Measurements from ENCODE around the gene MYO1H.
"Not testable (repeated sequence)": the region's sequence is repeated elsewhere in the genome, so short reads cannot be mapped to it uniquely, and the experiment has no call there.

Gene MYO1H

DNA sequence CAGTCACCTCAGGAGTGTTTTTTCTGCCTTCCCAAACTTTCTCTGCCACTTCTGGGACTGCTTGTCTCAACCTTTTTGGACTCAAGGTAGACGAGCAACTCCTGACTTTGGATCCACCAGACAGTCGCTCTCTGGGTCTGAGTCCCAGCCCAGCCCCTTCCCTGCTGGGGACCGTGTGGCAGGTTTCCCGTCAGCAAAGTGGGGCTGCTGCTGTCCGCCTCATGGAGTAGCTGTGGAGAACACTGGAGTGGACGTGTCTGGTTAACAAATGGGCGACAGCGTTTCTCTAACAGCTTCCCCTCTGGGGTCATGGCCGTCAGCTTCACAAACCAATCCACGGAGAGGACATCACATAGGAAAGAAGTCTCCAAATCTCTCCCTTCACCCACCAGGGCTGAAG lies 74.6 kb downstream of the MYO1H start:
- DNase-seq: no peak

GRCh38 chr12:109423392-109423791 lies 75.7 kb downstream of the MYO1H start:
- no peak for DNase-seq

- peak; percentile 66 to 67 for DNase-seq
Observed at GRCh38 chr12:109428037-109428629, 80.4 kb downstream of the MYO1H start.

- not testable (repeated sequence) for DNase-seq
Observed at GRCh38 chr12:109428804-109429203, 81.1 kb downstream of the MYO1H start.

- DNase-seq: no peak
Observed at GRCh38 chr12:109430244-109430643, 82.5 kb downstream of the MYO1H start.

GRCh38 chr12:109432431-109432830 lies 84.7 kb downstream of the MYO1H start:
- DNase-seq: no peak

- peak in 1 of 2 donors; percentile 46 for DNase-seq
Observed at GRCh38 chr12:109432842-109433304, 85.2 kb downstream of the MYO1H start.

GRCh38 chr12:109433618-109434017 lies 85.9 kb downstream of the MYO1H start:
- DNase-seq: no peak

DNA sequence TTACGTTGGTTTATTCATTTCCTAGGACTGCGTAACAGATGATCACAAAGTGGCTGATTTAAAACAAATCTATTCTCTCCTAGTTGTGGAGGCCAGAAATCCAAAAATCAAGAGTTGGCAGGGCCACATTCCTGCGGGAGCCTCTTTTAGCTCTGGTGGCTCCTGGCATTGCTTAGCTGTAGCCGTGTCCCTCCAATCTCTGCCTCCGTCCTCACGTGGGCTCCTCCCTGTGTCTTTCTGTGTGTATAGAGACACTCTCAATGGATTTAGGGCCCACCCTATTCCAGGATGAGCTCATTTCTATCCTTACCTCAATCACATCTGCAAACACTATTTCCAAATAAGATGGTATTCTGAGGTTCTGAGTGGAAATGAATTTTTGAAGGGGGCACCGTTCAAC lies 86.9 kb downstream of the MYO1H start:
- DNase-seq: no peak

DNA sequence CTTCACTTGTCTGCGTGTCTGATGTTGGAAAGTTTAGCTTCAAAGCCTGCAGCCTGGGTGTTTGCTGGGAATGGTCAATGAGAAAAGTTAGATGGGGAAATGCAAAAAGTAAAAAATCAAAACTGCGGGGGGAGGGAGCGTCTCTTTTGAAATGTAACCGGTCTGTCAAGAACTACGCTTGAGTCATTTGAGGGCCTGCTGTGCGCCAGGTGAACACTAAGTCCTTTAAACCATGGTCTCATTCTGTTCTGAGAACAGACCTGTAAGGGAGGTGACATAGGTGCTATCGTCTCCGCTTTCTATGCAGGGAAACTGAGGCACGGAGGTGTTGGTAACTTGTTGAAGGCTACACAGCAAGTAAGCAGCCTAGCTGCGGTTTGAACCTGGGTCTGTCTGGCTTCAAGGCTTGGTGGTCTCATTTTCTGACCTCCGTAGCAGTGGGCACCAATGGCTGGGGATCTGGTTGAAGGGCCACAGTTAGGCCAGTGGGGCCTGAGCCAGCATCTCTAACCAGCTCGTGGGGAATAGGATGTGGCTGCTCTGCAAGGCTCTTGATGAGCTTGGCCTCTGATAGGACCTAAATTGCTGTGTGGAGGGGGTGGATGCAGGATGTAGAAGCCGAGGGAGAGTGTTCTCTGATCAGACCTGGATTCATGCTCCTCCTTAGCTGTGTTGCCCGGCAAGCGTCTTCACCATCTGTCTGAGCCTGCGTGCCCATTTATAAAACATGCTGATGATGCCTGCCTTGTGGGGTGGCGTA lies 87.9 kb downstream of the MYO1H start:
- no peak for DNase-seq

DNA sequence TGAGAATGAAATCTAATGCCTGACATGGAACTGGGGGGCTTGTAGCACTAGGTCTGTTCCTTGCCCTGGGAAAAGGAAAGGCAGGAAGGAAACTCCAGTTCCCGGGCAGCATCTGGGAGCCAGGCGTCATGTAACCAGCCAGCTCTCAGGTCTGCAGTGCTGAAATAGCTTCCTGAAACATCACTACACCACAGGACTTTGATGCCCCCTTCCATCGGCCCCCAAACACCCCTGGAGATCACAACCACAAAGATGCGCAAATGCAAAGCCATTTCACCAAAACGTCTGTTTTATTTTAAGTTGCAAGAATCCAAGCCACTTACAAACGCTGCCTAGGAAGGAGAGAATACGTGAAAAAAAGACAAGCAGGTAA lies 88.5 kb downstream of the MYO1H start:
- DNase-seq: no peak

- no peak for DNase-seq
Observed at GRCh38 chr12:109439181-109439580, 91.5 kb downstream of the MYO1H start.

DNA sequence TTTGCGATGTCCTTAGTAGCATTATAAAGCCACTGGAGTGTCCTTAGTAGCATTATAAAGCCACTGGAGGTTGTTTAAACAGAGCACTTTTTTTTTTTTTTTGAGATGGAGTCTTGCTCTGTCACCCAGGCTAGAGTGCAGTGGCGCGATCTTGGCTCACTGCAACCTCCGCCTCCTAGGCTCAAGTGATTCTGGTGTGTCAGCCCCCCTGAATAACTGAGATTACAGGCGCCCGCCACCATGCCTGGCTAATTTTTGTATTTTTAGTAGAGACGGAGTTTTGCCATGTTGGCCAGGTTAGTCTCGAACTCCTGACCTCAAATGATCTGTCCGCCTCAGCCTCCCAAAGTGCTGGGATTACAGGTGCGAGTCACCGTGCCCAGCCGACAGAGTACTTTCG lies 92.3 kb downstream of the MYO1H start:
- DNase-seq: not testable (repeated sequence)

- DNase-seq: no peak
Observed at GRCh38 chr12:109440851-109441490, 93.3 kb downstream of the MYO1H start.

DNA sequence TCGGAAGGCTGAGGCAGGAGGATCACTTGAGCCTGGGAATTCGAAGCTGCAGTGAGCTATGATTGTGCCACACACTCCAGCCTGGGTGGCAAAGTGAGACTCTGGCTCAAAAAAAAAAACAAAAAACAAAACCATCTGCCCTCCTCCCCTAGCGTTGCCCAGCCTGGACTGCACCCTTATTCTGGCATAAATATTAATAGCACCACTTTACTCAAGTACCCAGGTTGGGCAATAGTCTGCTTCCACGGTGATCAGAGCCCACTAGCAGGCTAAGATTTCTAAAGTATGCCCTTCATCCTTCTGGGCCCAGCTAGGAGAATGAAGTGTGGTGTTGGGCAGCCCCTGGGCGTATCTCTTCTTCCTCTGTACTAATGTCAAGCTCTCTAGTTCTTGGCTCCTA lies 96.1 kb downstream of the MYO1H start:
- no peak for DNase-seq

GRCh38 chr12:109444259-109444658 lies 96.6 kb downstream of the MYO1H start:
- DNase-seq: no peak

- no peak for DNase-seq
Observed at GRCh38 chr12:109445191-109445609, 97.5 kb downstream of the MYO1H start.

- DNase-seq: no peak
Observed at GRCh38 chr12:109446869-109447268, 99.2 kb downstream of the MYO1H start.

GRCh38 chr12:109447482-109447881 lies 99.8 kb downstream of the MYO1H start:
- DNase-seq: no peak

- DNase-seq: no peak
Observed at GRCh38 chr12:109448272-109448671, 100.6 kb downstream of the MYO1H start.

GRCh38 chr12:109448707-109449390 lies 101.1 kb downstream of the MYO1H start:
- DNase-seq: no peak

- DNase-seq: no peak
Observed at GRCh38 chr12:109449845-109450532, 102.3 kb downstream of the MYO1H start.

DNA sequence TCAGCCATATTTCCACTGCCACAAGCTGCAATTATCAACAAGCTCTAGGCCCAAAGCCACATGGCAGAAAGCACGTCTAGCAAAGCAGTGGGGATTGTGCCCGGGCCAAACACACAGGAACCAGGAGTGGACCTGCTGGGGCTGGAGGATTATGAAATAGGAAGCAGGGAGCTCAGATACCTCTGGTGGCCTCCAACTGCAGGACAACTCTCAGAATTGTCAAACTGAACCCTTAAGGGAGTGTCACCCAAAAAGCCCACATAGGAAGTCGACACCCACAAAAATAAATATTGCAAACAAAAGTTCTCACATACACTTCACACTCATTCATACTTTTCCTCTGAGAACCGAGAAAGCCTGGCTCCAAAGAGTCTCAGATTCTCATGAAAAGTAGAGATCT lies 103.3 kb downstream of the MYO1H start:
- DNase-seq: no peak
